GM18868 (cell line): ENCODE results near the gene MADD.

Source experiments
- ATAC-seq: cut with Tn5 transposase; IDR thresholded peaks from one replicate; pipeline ENCODE4 v1.9.1; 2021; ENCODE audit warnings: mild to moderate bottlenecking, moderate library complexity; ENCODE audit not compliant: unreplicated experiment

MADD gene

DNA sequence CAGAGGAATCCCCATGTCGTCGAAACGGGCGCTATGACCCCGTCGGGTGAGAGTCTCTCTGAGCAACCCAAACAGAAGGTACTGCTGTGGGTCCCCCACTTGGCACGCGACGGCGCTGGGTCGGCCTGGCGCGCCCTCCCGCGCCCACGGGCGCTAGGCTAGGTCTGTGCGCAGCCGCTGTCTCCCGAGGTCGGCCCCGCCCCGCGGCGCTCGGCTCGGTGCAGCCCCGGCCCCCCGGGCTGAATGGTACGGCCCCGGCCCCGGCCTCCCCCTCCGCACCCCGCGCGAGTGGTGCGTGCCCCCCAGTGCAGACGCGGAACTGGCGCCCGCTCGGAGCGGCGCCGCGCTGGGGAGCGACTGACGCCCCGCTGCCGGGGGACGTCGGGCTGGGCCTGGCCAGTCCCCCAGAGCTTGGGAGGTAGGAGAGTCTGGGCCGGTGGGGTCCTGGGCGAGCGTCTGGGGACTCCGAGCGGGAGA is at the start of gene MADD:
MADD (plus strand) TSS at position 305 of the 477 bp plus-strand sequence.
- ATAC-seq = peak; percentile 77

DNA sequence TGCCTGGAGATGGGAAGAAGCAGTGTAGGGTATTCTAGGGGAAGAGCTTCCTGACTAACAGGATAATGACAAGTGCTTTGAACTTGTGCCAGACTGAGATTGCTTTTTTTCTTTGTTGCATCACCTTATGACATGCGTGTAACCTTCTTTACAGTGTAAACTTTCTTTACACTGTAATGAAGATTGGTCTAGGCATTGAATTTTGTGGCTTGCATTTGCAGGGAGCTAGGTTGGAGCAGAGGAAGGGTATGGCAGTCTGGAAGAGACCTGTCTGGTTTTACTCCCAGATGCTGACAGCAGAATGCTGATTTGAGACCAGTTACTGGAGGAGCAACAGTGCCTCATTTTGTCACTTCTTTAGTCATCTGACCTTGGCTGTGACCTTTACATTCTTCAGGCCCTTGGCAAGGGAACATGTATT is 49.5 kb upstream of the MADD start:
- ATAC-seq = no peak

DNA sequence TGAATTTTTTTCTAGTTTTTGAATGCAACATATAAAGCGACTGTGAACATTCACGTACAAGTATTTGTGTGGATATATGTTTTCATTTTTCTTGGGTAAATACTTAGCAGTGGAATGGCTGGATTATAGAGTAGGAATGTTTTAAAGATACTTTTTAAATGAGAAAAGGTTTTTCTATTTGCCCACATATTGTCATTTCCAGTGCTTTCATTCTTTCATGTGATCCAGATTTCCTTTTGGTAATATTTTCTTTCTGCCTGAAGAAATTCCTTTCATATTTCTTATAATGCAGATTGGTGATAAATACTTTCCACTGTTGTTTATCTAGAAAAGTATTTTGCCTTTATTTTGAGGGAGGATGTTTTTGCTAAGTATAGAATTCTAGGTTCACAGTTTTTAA is 47.2 kb upstream of the MADD start:
- ATAC-seq = no peak

DNA sequence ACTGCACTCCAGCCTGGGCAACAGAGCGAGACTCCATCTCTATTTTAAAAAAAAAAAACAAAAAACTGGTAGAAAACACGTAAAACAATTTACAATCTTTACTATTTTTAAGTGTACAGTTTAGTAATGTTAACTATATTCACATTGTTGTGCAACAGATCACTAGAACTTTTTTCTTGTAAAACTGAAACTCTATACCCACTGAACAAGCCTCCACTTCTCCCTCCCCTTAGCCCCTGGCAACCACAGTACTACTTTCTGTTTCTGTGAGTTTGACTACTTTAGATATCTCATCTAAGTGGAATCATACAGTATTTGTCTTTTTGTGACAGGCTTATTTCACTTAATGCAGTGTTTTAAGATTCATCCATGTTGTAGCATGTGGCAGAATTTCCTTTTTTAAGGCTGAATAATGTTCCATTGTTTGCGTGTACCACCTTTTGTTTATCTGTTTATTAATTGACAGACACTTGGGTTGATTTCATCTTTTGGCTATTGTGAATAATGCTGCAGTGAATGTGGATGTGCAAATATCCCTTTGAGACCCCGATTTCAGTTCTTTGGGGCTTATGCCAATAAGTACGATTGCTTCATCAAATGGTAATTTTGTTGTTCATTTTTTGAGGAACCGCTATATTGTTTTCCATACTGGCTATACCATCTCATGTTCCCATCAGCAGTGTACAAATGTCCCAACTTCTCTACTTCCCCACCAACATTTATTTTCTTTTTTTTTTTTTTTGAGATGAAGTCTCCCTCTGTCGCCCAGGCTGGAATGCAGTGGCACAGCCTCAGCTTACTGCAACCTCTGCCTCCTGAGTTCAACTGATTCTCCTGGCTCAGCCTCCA is 44.2 kb upstream of the MADD start:
- peak; percentile 97 for ATAC-seq

DNA sequence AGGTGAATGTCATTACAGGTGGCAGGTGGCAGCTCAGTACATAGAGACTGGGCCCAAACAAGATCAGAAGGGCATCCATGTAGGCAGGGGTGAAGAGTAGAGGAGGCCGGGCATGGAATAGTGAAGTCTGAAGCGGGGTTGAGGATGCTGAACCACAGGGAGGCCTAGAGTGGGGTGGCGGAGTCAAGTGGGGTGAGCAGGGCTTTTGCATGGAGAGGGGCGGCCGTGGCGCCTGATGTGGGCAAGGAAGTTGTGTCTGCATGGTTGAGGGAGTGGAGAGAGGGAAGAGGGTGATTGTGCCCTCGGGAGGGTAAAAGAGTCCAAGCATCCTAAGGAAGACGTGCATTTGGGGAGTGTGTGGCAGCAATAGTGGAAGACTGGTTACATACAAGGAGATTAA is 40.8 kb upstream of the MADD start:
- no peak for ATAC-seq

DNA sequence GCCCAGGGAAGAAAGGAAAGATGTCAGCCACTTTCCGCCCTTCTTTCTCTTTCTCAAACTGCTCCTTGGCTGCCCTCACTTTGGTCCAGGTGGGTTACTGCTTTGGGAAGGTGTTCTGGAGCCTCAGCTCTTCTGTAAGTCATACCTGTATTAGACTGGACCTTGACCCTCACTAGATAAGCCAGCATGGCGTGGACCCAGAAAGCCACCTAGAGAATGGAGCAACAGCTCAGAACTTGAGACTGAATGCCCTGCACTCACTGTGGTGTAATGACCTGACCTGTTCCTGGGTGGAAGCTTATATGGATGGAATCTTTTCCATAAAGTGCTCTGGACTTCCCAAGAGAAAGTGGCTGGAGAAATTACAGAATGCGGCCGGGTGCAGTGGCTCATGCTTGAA is 36.9 kb upstream of the MADD start:
- no peak for ATAC-seq

- no peak for ATAC-seq
Observed at GRCh38 chr11:47233989-47234668, 35.8 kb upstream of the MADD start.

DNA sequence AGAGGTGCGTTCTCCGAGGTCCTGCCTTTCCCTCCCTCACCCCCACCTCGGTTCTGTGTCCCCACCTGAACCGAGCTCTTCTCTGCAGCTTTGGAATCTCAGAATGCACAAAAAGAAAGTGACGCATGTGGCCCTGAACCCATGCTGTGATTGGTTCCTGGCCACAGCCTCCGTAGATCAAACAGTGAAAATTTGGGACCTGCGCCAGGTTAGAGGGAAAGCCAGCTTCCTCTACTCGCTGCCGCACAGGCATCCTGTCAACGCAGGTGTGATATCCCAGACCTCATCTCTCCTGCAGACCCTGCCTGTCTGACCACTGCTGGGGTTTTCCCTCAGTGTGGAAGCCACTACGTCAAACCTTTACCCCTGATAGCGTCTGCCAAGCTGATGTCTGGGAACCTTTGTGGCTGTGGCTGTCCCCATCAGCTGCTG is 35.2 kb upstream of the MADD start:
- no peak for ATAC-seq

DNA sequence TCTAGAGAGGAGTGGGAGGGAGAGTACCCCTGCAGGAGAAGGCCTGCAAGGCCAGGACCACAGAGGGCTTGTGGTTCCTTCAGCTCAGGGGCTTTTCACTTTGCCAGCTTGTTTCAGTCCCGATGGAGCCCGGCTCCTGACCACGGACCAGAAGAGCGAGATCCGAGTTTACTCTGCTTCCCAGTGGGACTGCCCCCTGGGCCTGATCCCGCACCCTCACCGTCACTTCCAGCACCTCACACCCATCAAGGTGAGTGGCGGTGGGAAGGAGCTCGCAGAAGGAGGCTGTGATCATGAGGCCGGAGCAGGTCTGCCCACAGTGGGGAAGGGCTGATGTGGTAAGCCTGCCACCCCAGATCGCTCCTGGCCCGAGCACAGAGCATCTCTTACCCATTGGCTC is 34.8 kb upstream of the MADD start:
- no peak for ATAC-seq

GRCh38 chr11:47236482-47236881 is 33.5 kb upstream of the MADD start:
- ATAC-seq = no peak

- no peak for ATAC-seq
Observed at GRCh38 chr11:47239852-47240251, 30.1 kb upstream of the MADD start.

GRCh38 chr11:47241841-47242301 is 28.1 kb upstream of the MADD start:
- no peak for ATAC-seq

- ATAC-seq = no peak
Observed at GRCh38 chr11:47242596-47243192, 27.2 kb upstream of the MADD start.

GRCh38 chr11:47243454-47243853 is 26.5 kb upstream of the MADD start:
- ATAC-seq = no peak

DNA sequence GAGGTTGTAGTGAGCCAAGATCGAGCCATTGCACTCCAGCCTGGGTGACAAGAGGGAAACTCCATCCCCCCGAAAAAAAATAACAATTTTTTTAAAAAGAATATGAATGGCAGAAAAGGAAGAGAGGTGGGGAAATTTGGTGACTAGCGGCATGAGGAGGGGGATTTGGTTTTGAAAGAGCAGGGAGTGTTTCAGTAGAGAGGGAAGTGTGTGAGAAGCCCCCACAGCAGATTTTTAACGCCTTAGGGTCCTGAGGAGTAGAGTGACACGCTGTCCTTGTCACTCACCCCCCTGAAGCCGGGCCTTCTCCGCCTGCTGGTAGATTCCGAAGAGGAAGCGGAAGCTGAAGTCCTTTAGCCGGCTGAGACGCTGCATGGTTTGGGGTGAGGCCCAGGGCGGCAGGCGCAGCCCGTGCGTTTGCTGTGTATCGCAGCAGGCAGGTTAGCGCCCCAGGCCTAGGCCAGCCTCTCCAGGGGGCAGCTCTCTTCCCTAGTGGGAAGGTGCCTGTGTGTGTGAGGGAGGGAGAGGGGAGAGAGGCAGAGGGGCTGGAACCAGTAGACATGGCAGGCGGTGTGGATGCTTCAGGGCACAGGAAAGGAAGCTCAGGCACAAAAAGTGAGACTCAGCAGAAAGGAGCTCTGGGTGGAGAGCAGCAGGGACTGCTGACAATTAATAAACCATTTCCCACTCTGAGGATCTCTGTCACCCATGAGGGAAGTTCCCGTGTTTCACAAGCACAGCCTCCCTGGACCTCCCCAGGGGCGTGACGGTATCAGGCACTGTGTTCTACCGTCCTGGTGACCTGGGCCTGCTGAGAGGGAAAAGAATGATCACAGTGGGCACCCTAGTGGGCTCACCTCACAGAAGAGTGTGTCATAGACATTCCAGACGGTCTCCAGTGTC is 25.2 kb upstream of the MADD start:
- ATAC-seq = no peak

GRCh38 chr11:47245611-47246357 is 24.1 kb upstream of the MADD start:
- no peak for ATAC-seq

- ATAC-seq = no peak
Observed at GRCh38 chr11:47247502-47247901, 22.4 kb upstream of the MADD start.

DNA sequence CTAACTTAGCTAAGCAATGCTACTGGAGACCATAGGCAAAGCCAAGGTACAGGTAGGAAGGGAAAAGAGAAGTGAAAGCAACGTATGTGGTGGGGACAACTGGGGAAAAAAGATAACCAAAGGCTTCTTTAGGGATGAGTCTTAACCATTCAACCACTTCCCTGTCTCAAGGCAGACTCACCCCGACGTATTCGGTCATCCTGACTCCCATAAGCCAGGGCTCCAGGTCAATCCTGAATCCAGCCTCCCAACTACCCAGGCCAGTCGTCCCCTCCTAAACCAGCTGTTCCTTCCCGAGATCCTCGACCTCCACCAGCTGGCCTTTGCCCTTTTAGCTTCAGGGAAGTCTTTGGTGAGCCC is 21.6 kb upstream of the MADD start:
- ATAC-seq = peak; percentile 24

DNA sequence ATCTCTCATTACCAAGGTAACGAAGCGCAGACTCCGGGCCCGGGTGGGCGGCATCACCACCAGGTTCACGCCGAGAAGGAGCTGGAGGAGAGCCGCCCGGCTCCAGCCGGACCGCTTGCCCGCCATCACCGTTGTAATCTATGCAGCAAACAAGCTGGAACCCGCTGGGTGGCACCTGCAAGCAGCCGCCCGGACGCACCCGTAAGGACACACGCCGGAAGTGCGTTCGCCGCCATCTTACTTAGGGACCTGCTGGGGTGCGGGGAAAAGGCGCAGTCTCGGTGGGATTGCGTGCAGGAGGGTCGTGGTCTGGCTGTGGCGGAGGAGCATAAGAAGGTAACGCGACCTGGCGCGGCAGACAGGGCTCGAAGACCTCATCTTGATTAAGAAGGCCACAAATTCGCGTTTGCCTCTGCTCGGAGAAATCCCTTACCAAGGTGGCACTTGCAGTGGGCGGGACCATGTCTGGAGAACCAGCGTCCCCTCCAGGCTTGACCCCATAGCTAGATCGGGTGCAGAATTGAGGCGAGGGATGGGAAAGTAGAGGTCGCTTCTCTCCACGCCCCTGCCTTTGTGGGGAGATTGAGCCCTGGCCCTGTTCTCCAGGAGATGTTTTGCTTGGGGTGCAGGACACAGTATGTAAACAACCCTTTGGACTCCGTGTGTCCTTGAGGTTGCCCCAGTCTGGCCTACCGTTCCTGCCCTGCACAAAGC is 21.1 kb upstream of the MADD start, which contains the start of gene ACP2:
ACP2 (minus strand) TSS at position 151 of the 714 bp plus-strand sequence; CDS start at position 126, 25 bp downstream.
- peak; percentile 94 for ATAC-seq
